ENCODE data around the gene P4HA2. TPM values are rescaled to one million over a fixed set of nuclear protein-coding genes. Genes with fewer than 3 reads are reported as not detected.
A peak's percentile ranks its signal among the peaks of the same experiment; 100 is the strongest.

The P4HA2 gene
- total RNA-seq, 3 donors from 2014 or later: 21.8 to 34.8 (median 26.2) TPM

- Histone ChIP-seq H3K27ac (no peak overlapping the region), H3K4me3 (no peak overlapping the region), H3K4me1 (no peaks in the 10 kb centered on the region), H3K36me3 (no peaks in the 10 kb centered on the region), H3K9me3 (no peaks in the 10 kb centered on the region), H3K27me3 (no peaks in the 10 kb centered on the region)
- no peak for DNase-seq (ENCODE audit: low spot score in 2 of 2)
- intact Hi-C loops (cut with DNase I; ENCODE audit: low total_unique reads): no loop called here
- TF ChIP-seq CTCF (IDR thresholded peaks at IDR 0.05): no peak
- TF ChIP-seq POLR2AphosphoS5 (IDR thresholded peaks at IDR 0.05): no peak
- TF ChIP-seq POLR2A (IDR thresholded peaks at IDR 0.05): no peak
Observed at GRCh38 chr5:132210944-132211343, 16.7 kb downstream of the P4HA2 start.

GRCh38 chr5:132209901-132210545 is 17.6 kb downstream of the P4HA2 start:
- DNase-seq (ENCODE audit: low spot score in 2 of 2): peak in 1 of 2 donors; percentile 6
- intact Hi-C loops (cut with DNase I; ENCODE audit: low total_unique reads): no loop called here

GRCh38 chr5:132209131-132209530 is 18.5 kb downstream of the P4HA2 start:
- no peaks in the 10 kb centered on the region for H3K27me3 ChIP-seq
- intact Hi-C loops (cut with DNase I; ENCODE audit: low total_unique reads): no loop called here
- H3K4me3 ChIP-seq: no peak overlapping the region
- no peak for DNase-seq (ENCODE audit: low spot score in 2 of 2)
- TF ChIP-seq POLR2A (IDR thresholded peaks at IDR 0.05): no peak
- TF ChIP-seq CTCF (IDR thresholded peaks at IDR 0.05): no peak
- no peak for TF ChIP-seq POLR2AphosphoS5 (IDR thresholded peaks at IDR 0.05)
- no peaks in the 10 kb centered on the region for H3K9me3 ChIP-seq
- no peak overlapping the region for H3K27ac ChIP-seq
- no peaks in the 10 kb centered on the region for H3K4me1 ChIP-seq
- H3K36me3 ChIP-seq: no peaks in the 10 kb centered on the region

More at GRCh38 chr5:132209901-132210545, 17.6 kb downstream of the P4HA2 start:
- H3K27ac ChIP-seq: no peak overlapping the region
- H3K36me3 ChIP-seq: no peaks in the 10 kb centered on the region
- no peaks in the 10 kb centered on the region for H3K9me3 ChIP-seq
- no peaks in the 10 kb centered on the region for H3K27me3 ChIP-seq
- TF ChIP-seq CTCF (IDR thresholded peaks at IDR 0.05) (no peak), POLR2A (IDR thresholded peaks at IDR 0.05) (no peak), POLR2AphosphoS5 (IDR thresholded peaks at IDR 0.05) (no peak)
- no peaks in the 10 kb centered on the region for H3K4me1 ChIP-seq
- no peak overlapping the region for H3K4me3 ChIP-seq

GRCh38 chr5:132207778-132208177 is 19.9 kb downstream of the P4HA2 start:
- H3K4me3 ChIP-seq: no peak overlapping the region
- intact Hi-C loops (cut with DNase I; ENCODE audit: low total_unique reads): no loop called here
- H3K27me3 ChIP-seq: no peaks in the 10 kb centered on the region
- no peak for TF ChIP-seq POLR2A (IDR thresholded peaks at IDR 0.05)
- no peak for TF ChIP-seq CTCF (IDR thresholded peaks at IDR 0.05)
- no peak for TF ChIP-seq POLR2AphosphoS5 (IDR thresholded peaks at IDR 0.05)
- DNase-seq (ENCODE audit: low spot score in 2 of 2): no peak
- no peaks in the 10 kb centered on the region for H3K9me3 ChIP-seq
- H3K27ac ChIP-seq: no peak overlapping the region
- H3K4me1 ChIP-seq: no peaks in the 10 kb centered on the region
- no peaks in the 10 kb centered on the region for H3K36me3 ChIP-seq

- intact Hi-C loops (cut with DNase I; ENCODE audit: low total_unique reads): no loop called here
- H3K27ac ChIP-seq: no peak overlapping the region
- TF ChIP-seq POLR2AphosphoS5 (IDR thresholded peaks at IDR 0.05): no peak
- TF ChIP-seq CTCF (IDR thresholded peaks at IDR 0.05): no peak
- no peak for TF ChIP-seq POLR2A (IDR thresholded peaks at IDR 0.05)
- H3K4me1 ChIP-seq: no peaks in the 10 kb centered on the region
- DNase-seq (ENCODE audit: low spot score in 2 of 2): no peak
- H3K27me3 ChIP-seq: no peaks in the 10 kb centered on the region
- no peak overlapping the region for H3K4me3 ChIP-seq
- H3K36me3 ChIP-seq: no peaks in the 10 kb centered on the region
- H3K9me3 ChIP-seq: no peaks in the 10 kb centered on the region
Observed at GRCh38 chr5:132206782-132207181, 20.9 kb downstream of the P4HA2 start.
